Coronary artery (tissue), 2 donors: ENCODE results near the gene PASK.

ENCODE experiments used
- DNase-seq: peaks from one replicate; pipeline ENCODE4 v3.0.0-alpha.2; 2017; ENCODE audit warnings: low spot score
- H3K27ac ChIP-seq, 2 donors: fragments of 200-600 bp; sonication (generic); one replicate each; pipeline ENCODE4 v1.5.1; 2016 to 2019
- H3K4me3 ChIP-seq: fragments of 200-600 bp; sonication (generic); 2 replicates; pipeline ENCODE4 v1.5.1; 2016; ENCODE audit warnings: mild to moderate bottlenecking, moderate library complexity
- CTCF ChIP-seq: fragments of 200-600 bp; sonication (generic); IDR thresholded peaks from one replicate; pipeline ENCODE4 v1.5.1; 2019; ENCODE audit warnings: antibody characterized with exemption

The PASK gene

GRCh38 chr2:241191081-241191480 is 41.8 kb upstream of the PASK start:
- Histone ChIP-seq H3K27ac (no peak overlapping the region), H3K4me3 (no peak overlapping the region)
- no peak for DNase-seq
- TF ChIP-seq CTCF: no peak

GRCh38 chr2:241190291-241190981 is 41.2 kb upstream of the PASK start:
- Histone ChIP-seq H3K27ac (no peak overlapping the region), H3K4me3 (no peak overlapping the region)
- TF ChIP-seq CTCF: no peak
- DNase-seq: no peak

GRCh38 chr2:241189856-241190201 is 40.6 kb upstream of the PASK start:
- Histone ChIP-seq H3K4me3 (no peak overlapping the region), H3K27ac (no peak overlapping the region)
- DNase-seq: no peak
- TF ChIP-seq CTCF: no peak

- no peak for TF ChIP-seq CTCF
- H3K27ac ChIP-seq: no peak overlapping the region
- DNase-seq: no peak
- no peak overlapping the region for H3K4me3 ChIP-seq
These were observed 40.0 kb upstream of the PASK start for GRCh38 chr2:241189093-241189855.

GRCh38 chr2:241188361-241189092 is 39.3 kb upstream of the PASK start, which contains the start of gene ANO7:
TSS of gene ANO7 (plus strand) at chr2:241188677. CDS start at chr2:241190064, 1,387 bp downstream.
- no peak within 1 kb of the TSS for H3K4me3 ChIP-seq
- no peak for TF ChIP-seq CTCF
- DNase-seq: no peak
- no peak within 1 kb of the TSS for H3K27ac ChIP-seq

GRCh38 chr2:241187918-241188234 is 38.6 kb upstream of the PASK start:
- no peak for DNase-seq
- no peak overlapping the region for H3K4me3 ChIP-seq
- TF ChIP-seq CTCF: no peak
- no peak overlapping the region for H3K27ac ChIP-seq
